GM20000 (cell line): Measurements from ENCODE around the gene HNRNPAB.
"Not testable (repeated sequence)": the region's sequence is repeated elsewhere in the genome, so short reads cannot be mapped to it uniquely, and the experiment has no call there.

Experiments used
- DNase-seq: peaks from one replicate; pipeline ENCODE4 v3.0.0; 2012; ENCODE audit warnings: low spot score
- CTCF ChIP-seq: IDR thresholded peaks from 2 replicates; pipeline ENCODE4 v1.5.1; 2012; ENCODE audit warnings: mild to moderate bottlenecking, control low read depth; ENCODE audit errors: extremely low read depth, missing control alignments

HNRNPAB gene

GRCh38 chr5:178236679-178237078 is 32.3 kb downstream of the HNRNPAB start:
- no peak for DNase-seq
- no peak for TF ChIP-seq CTCF

GRCh38 chr5:178237431-178238312 is 33.3 kb downstream of the HNRNPAB start:
- no peak for TF ChIP-seq CTCF
- no peak for DNase-seq

GRCh38 chr5:178238313-178238635 is 33.9 kb downstream of the HNRNPAB start:
- no peak for DNase-seq
- TF ChIP-seq CTCF = no peak

- no peak for TF ChIP-seq CTCF
- peak; percentile 52 for DNase-seq
Measured at GRCh38 chr5:178238711-178239592, 34.6 kb downstream of the HNRNPAB start.

GRCh38 chr5:178239626-178240301 is 35.4 kb downstream of the HNRNPAB start:
- not testable (repeated sequence) for DNase-seq

GRCh38 chr5:178240341-178240741 is 36.0 kb downstream of the HNRNPAB start:
- DNase-seq = no peak

More at GRCh38 chr5:178240341-178240741, 36.0 kb downstream of the HNRNPAB start:
- no peak for TF ChIP-seq CTCF
